NCI-H1436 (cell line): ENCODE measurements around the gene FRMD3.

Experiments used
- DNase-seq: peaks from one replicate; lab custom pipeline; 2025; lab: John Stamatoyannopoulos, UW

The FRMD3 gene

DNA sequence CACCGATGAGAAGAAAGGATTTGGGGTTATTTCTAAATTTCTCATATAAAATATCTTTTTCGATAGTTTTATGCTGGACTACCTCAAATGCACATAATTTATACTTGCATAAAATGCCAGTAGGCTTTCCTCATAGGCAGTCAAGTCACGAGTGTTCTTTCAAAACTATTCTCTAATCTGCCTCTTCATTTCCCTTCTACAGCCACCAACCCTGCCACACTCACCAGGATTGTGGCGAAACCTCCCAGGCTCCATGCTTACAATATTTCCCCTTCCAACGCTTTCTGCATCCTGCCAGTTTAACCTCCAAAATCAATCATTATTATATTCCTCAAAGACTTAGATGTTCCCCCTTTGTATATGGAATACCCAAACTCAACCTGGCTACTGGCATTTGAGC, 65.4 kb downstream of the FRMD3 start:
- DNase-seq: no peak

DNA sequence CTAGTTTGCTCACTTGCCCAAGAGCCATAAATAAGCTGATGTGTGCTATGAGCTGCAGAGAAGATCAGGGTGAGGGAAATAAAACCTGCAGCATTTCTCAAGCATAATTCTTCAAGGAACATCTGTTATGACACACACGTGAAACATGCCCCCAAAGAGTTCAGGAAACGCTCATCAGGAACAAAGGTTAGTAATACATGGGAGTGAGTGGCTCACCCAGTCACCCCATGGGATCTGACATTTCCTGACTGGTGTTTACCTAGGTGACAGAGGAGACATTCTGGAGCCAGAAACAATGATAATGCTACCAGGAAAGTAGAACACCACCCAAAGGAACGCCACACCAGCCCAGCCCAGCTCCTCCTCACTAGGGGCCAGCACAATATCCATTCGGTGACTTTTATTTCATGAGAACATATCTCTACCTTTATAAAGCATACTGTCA, 66.0 kb downstream of the FRMD3 start:
- peak; percentile 20 for DNase-seq

DNA sequence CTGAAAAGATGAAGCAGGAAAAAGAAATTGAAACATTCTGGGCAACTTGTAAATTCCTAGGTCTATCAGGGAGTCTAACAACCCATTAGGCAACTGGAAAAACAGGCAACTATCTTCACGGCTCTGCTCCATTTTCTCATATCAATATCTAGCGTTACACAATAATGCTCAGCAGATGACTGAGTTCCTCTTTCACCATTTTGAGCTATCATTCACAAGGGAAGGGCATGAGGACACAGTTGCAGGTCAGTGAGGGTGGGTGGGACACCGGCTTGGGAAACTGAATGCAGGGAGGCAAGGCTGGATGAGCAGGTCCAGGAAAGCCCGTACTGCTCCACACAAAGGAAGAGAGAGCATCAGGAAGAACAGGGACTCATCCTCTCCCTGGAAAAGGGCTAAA, 67.0 kb downstream of the FRMD3 start:
- no peak for DNase-seq

DNA sequence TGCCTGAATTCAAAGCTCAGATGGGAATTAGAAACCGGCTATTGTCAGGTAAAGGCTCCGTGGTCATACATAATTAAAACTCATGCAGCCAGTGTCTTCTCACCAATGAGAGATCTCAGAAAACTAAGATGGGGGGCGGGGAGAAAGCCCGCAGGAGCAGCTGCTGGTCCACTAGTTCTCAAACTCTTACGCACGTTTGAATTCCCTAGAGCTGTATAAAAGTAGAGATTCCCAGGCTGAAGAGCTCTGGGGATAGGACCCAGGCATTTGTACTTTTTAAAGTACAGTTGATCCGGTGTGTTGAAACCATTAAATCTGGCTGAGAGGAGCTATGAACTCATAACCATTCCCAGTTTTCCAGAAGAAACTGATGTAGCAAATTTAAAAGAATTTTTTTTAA, 68.5 kb downstream of the FRMD3 start:
- DNase-seq: no peak

DNA sequence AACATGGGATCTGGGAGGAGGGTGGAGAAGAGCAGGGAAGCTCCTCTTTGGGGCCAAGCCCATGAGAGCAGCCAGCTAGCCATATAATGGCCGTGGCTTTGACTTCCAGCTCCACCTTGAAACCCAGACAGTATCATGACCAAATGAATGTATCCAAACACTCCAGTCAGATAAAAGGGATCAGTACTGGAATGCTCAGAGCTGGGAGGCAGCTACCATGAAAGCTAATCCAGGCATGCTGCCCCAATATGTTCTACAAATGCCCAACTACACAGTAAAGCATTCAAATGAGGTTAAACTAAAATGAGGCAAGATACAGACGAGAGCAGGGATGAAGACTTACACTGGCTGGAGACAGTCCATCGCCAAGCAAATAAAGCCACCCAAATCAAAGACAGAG, 69.4 kb downstream of the FRMD3 start:
- no peak for DNase-seq

DNA sequence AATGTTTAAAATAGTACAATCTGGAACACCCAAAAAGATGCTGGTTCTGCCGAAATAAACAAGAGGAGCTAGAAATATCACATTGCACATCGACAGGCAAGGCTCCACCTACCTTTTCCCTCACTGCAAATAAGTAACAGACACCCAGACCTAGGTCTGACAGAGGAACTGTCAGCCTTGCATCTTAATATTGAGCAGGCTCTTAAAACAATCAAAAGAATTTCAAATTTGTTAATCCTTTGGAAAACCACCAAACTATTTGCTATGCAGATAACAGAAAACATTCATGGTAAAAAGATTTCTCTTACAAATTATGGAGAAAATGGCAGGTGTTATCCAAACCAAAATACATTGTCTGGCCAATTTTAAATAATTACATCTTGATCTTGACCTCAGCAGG, 71.3 kb downstream of the FRMD3 start:
- no peak for DNase-seq

DNA sequence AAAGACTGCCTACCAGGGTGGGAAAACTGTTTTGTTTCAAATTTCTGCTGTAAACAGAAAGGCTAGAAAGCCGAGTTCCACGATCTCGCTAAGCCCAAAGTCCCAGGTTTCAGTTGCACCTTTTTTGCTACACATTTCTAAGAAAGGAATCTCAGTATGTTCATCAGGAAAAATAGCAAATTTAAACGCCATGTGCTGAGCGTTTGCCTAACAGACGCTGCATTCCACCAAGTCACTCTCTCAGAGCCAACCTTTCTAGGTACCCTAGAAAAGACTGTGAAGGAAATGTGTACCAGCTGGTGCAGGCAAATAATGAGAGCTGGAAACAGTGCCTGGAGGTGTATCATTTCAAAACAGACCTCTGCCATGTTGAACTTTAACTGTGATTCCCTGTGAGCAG, 71.8 kb downstream of the FRMD3 start:
- no peak for DNase-seq

DNA sequence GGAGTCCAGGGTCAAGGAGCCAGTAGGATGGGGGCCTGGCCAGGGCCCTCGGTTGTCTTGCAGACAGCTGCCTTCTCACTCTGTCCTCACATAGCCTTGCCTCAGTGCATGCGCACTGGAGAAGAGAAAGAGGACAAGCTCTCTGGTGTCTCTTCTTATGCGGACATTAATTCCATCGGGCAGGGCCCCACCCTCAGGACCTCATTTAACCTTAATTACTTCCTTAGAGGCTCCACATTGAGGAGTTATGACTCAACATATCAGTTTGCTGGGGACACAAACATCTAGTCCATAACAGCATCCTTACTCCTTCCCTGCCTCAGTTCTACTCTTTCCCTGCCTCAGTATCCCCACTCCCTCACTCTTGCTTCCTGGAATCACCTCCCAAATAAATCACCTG, 78.4 kb downstream of the FRMD3 start:
- DNase-seq: no peak

DNA sequence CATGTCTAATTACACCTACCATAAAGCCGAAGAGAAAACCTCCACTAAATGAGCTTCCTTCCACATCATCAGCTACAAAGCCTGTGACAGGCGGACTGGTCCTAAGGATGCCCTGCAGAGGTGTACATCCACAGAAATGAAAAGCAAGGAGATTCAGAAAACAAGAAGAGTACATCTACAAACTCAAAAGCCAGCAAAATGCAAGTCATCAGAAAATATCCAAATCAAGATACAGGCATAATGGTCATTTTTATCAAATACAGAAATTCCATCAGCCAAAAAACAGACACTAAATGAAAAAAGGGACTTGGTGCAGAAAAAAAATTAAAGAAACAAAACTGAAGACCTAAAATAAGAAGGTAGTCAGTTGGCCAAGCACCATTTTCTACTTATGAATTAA, 79.7 kb downstream of the FRMD3 start:
- DNase-seq: no peak

DNA sequence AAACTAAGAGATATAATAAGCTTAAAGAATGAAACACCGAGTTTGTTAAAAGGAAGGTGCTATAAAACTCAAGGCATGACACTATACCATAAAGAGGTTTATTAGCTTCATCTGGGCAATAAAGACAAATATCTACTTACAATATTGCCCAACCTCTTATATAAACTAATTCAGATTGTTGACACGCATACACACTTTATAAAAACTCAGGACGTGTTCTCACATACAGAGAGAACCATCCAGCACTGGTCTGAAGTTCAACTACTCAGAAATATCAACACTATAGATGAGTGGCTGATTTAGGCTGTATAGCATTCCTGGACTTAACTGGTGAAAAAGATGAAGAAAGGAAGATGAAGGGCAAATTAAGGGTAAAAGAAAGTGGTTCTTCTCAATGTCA, 81.2 kb downstream of the FRMD3 start:
- no peak for DNase-seq

DNA sequence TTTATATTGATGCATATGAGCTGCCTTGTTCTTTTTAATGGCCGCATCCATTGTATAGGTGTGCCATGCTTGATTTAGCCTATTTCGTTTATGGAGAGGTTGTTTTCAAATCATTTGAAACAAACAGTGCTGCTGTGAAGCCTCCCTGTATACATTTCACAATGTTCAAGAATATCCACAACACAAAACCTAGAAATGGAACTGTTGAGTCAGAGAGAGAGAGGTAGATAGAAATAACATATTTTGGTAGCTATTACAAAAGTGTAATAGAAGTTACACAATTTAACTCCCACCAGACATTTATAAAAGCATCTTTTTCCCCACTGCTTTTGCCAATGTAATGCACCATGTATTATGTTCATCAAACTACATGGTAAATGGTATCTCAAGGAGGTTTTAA, 82.0 kb downstream of the FRMD3 start:
- DNase-seq: no peak

DNA sequence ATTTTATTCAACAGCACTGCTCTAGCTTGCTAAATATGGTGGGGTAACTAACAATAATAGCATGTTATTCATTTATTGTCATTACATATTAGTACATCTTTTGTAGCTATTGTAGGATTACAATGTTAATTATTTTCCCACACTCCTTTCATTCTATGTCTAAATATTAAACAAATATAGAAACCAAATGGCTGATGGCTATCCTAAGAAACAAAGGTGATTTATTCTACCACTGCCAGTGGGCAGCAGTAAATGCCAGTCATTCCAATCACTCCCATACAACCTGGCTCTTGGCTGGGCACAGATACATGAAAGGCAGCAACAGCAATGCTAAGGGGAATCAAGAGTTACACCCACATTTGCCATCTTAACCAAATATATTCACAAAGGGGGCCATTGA, 84.1 kb downstream of the FRMD3 start:
- DNase-seq: no peak

DNA sequence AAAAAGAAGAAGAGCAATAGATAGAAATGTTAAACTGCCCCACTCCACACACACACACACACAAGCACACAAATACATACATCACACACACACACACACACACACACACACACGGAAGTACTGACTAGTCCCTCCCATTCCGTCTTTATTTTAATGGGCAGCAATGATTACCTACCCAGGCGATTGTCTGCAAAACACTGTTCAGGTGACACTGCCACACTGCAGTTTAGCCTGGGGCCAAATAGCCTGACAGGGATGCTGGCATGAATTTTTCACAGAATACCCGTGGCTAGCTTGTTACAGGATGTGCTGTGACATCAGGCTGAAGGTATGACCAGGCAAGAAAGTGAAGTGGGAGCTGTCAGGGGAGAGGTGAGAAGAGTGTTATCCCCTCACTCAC, 86.9 kb downstream of the FRMD3 start:
- peak; percentile 39 for DNase-seq

DNA sequence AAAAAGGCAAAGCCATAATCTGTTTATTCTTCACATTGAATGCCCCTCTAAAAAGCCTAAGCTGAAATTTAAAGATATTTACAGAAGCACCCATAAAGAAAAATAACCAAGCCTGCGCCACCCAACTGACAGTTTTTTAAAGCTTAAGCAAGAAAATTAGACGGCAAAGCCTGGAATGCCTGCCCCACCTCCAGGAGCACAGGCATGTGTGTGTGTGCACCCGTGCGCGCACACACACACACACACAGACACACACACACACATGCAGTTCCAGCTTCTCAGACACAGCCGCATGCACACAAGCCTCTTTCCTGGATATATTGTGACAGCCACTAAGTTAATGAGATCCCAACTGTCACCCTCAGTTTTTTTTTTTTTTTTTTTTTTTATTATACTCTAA, 88.2 kb downstream of the FRMD3 start:
- DNase-seq: no peak

DNA sequence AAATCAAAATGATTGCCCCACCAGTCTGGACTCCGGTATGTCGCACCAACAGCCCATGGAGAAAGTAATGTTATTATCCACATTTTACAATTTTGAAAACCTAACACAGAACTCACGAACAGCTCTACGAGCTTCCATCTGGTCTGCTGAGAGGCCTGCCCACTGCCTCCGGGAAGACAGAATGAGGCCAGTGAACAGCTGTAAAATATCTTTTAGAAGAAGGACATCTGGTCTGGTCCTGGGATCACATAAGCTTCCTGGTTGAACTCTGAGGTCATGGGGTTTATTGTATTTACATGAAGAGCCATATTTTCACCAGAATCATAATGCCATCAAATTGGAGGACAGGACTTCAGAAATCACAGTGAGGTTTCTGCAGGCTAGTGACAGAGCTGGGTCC, 89.0 kb downstream of the FRMD3 start:
- no peak for DNase-seq

DNA sequence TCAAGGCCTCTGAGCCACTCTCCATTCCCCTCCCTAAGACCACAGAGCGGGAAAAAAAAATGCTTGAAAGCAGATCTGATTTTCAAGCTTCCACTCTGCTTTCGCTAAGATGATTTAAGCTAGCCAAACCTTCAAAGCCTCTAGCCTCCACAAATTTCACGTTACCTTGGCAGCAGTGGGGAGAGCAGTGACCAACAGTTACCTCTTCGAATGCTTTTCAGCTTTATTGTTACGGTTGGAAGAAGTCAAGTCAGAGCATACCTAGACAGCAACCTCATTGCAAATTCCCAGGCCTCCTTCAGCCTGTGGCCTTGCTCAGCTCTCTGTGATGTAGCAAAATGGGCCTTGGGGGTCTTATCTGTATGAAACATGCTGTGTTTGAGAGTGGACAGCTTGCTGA, 89.6 kb downstream of the FRMD3 start:
- no peak for DNase-seq

DNA sequence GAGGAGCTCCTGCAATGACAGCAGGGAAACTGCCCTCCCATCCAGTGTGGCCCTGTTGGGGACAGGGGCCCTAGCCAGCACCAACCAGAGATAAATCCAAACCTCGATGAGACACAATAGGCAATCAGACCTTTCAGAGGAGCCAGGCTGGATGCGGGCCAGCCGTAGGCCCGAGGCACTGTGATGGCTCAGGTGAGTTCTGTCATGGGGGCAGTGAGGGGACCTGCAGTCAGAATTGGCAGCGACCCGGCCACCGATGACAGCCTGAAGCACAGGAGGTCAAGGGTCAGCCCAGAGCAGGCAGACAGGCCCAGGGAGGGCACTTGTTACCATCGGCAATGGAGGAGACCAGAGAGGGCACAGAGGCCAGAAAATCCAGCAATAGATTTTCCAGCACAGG, 90.8 kb downstream of the FRMD3 start:
- DNase-seq: no peak

DNA sequence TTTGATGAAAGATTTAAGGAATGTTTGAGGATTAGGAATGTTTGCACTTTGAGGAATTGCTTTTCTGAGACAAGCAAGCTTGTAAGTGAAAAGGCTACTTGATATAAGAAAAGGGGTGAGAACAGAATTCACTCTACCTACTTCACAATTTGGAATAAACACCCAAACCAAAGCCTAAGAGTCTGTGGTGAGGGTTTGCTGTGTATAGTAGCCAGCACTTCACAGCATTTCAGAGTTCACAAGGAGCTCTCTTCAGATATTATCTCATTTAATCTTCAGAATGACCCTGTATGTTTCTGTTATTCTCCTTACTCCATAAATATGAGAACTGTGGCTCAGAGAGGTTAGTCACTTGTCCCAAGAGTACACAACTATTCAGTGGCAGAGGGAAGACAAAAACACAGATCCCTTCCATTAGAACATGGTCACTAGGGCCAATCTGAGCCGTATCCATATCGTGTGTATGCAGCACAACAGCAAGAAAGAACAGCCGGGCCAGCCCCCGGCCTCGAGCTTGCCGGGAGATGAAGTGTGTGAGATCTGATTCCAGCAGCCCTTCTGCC, 92.4 kb downstream of the FRMD3 start:
- no peak for DNase-seq

DNA sequence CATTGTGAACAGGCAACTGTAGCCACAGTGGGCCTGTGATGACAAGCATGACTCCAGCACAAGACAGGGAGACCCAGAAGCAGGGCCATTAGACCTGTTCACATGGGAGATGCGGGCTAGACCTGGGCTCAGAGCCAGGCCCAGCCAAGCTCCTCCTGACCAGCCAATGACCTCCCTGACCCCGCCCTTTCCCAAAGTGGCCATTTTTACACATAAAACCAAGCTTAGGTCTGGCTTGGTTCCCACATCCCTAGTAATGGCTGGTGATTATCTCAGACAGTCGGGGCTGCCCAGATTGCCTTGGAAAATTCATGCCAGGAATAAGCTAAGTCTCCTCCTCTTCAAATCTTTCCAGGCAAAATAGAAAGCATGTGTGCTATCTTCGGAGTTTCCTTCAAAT, 94.1 kb downstream of the FRMD3 start:
- DNase-seq: no peak

DNA sequence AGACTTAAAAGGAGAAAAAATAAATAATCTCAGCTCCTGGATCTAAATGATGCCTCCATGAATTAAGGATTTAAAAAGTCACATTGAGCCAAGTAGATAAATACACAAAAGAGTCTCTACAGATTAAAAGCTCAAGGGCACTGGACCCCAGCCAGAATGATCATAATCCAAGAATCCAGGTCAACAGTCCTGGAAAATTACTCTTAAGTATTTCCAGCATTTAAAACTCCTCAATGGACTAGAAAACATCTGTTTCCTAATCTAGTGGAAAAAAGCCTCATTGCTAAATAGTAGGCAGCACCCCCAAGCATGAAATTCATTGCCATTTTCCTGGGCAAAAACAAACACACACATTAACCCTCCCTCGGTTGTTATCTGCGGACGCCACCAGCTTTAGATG, 96.8 kb downstream of the FRMD3 start:
- DNase-seq: no peak

DNA sequence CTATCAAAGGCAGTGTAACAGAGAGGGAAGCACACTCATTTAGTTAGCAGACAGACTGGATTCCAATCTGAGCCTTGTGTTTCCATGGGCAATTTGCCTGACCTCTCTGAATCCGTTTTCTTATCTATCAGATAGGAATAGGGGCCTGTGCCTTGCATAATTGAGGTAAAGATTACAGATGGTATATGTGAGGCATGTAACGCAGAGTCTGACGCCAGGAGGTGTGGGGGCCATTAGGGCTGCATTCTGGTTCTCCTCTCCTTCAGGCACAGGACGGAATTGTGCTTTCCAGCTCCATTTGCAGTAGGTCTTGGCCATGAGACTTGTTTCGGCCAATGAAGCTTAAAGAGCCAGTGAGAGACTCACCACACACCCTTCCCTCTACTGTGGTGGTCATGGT, 97.6 kb downstream of the FRMD3 start:
- no peak for DNase-seq

DNA sequence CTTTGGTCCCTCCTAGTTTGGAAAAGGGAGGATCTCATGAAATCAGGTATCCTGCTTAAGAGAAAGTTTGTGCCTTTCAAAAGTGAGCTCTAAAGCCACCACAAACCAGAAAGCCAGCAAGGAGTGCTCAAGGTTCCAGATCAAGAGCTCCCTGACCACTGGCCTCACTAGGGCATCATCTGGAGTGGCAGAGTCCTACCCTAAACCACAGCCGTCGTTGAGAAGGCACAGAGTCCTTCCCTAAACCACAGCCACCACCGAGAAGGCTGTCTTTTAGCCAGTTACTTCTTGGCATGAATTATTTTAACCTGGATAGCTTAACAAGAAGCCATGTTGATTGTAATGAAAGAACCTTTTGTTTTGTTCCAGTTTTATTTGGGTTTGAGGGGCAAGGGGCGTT, 102.9 kb downstream of the FRMD3 start:
- no peak for DNase-seq

DNA sequence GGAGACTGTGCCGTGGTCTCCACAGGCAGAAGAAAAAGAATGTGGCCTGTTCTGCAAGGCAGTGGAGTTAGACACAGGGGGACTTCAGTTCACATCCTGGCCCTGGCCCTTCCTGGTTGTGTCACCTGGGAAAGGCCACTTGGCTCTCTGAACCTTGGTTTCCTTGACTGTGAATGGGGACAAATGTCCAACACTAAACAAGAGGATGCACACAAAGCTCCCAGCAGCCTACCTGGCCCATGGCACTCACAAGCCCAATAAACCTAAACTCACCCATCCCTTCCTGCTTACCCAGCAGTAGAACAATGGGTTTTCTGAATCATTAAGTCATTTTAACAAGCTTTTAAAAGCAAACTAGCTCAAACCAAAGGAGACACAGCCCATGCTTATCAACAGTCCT, 103.9 kb downstream of the FRMD3 start:
- DNase-seq: no peak

DNA sequence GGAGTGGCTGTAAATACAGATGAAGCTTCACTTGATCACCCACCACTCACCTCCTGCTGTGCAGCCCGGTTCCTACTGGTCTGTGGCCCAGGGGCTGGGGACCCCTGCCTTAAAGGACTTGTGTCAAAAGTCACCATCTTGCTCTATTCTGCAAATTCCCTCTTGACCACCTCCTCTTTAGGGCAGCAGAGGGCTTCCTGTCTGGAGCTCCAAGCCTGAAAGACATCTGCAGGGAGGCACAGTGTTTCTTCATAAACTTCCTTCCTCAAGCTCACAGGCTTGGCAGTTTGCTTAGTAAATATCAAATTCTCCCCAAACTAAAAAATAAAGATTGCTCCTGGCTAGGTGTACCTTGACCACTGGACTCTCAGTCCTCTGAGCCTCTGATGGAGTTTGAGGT, 104.4 kb downstream of the FRMD3 start:
- no peak for DNase-seq
